PC-3 (cell line): ENCODE data around the gene CREBBP. TPM values are rescaled to one million over a fixed set of nuclear protein-coding genes. Genes with fewer than 3 reads are reported as not detected.

ENCODE experiments used
- ATAC-seq: fragments of 200-7000 bp; cut with Tn5 transposase; 2 replicates; pipeline ENCODE4 v1.9.1; 2020; ENCODE audit warnings: mild to moderate bottlenecking, moderate library complexity
- BruUV-seq: library from RNA; stranded (reverse); fragments of 400-500 nt; replicated peaks from 2 replicates; lab custom pipeline; 2021; lab: Mats Ljungman, UMichigan
- CTCF ChIA-PET: fragments of 300-600 bp; sonication (Branson Sonifier 250); formaldehyde crosslinking; loops from one replicate; lab custom pipeline; 2022; ENCODE audit warnings: antibody characterized with exemption; lab: Charles Lee
- POLR2A ChIA-PET: fragments of 300-600 bp; sonication (Branson Sonifier 250); formaldehyde crosslinking; loops from one replicate; lab custom pipeline; 2022; ENCODE audit warnings: antibody characterized with exemption; ENCODE audit not compliant: unreplicated experiment; lab: Charles Lee
- DNase-seq: peaks from one replicate; pipeline ENCODE4 v3.0.0-alpha.2; 2015
- H2AFZ ChIP-seq: fragments of 300-600 bp; sonication (generic); 2 replicates; pipeline ENCODE4 v1.6.0; 2016; ENCODE audit warnings: antibody characterized with exemption, low read length
- H3F3A ChIP-seq: fragments of 300-600 bp; sonication (generic); one replicate; pipeline ENCODE4 v1.6.0; 2017; ENCODE audit warnings: antibody characterized with exemption, low read length, control low read depth, mild to moderate bottlenecking; ENCODE audit not compliant: unreplicated experiment
- H3K27ac ChIP-seq: fragments of 300-600 bp; sonication (generic); 2 replicates; pipeline ENCODE4 v1.5.1; 2016; ENCODE audit warnings: mild to moderate bottlenecking, low read length
- H3K27me3 ChIP-seq: fragments of 300-600 bp; sonication (generic); 2 replicates; pipeline ENCODE4 v1.6.1; 2016; ENCODE audit warnings: low read length, mixed read lengths
- H3K36me3 ChIP-seq: fragments of 300-600 bp; sonication (generic); 2 replicates; pipeline ENCODE4 v1.6.1; 2016; ENCODE audit warnings: low read depth, mixed run types, low read length, mixed read lengths
- H3K4me1 ChIP-seq: fragments of 300-600 bp; sonication (generic); 2 replicates; pipeline ENCODE4 v1.5.1; 2016; ENCODE audit warnings: low read length; ENCODE audit not compliant: insufficient read depth
- H3K4me2 ChIP-seq: fragments of 300-600 bp; sonication (generic); 2 replicates; pipeline ENCODE4 v1.6.0; 2016; ENCODE audit warnings: low read length
- H3K4me3 ChIP-seq: fragments of 300-600 bp; sonication (generic); 2 replicates; pipeline ENCODE4 v1.5.1; 2016; ENCODE audit warnings: mild to moderate bottlenecking, low read length, mixed read lengths
- H3K79me2 ChIP-seq: fragments of 300-600 bp; sonication (generic); 2 replicates; pipeline ENCODE4 v1.6.1; 2017; ENCODE audit warnings: low read length, mixed read lengths
- H3K9ac ChIP-seq: fragments of 300-600 bp; sonication (generic); 2 replicates; pipeline ENCODE4 v1.6.0; 2016; ENCODE audit warnings: mild to moderate bottlenecking, low read length
- H3K9me2 ChIP-seq: fragments of 300-600 bp; sonication (generic); replicated peaks from 2 replicates; pipeline ENCODE4 v1.6.1; 2016; ENCODE audit warnings: mixed run types, low read length, mixed read lengths
- H3K9me3 ChIP-seq: fragments of 300-600 bp; sonication (generic); 2 replicates; pipeline ENCODE4 v1.6.1; 2016; ENCODE audit warnings: low read length, mixed read lengths
- H4K20me1 ChIP-seq: fragments of 300-600 bp; sonication (generic); 2 replicates; pipeline ENCODE4 v1.6.1; 2016; ENCODE audit warnings: low read length, mixed read lengths
- EZH2 ChIP-seq: fragments of 300-600 bp; sonication (generic); IDR thresholded peaks from one replicate; pipeline ENCODE4 v1.6.1; 2017; ENCODE audit warnings: antibody characterized with exemption, mild to moderate bottlenecking, low read length; ENCODE audit not compliant: unreplicated experiment
- EZH2phosphoT487 ChIP-seq: fragments of 300-600 bp; sonication (generic); IDR thresholded peaks from 2 replicates; pipeline ENCODE4 v1.6.1; 2018; ENCODE audit warnings: mild to moderate bottlenecking, antibody characterized with exemption, low read length, borderline replicate concordance
- intact Hi-C: fragments of 100-400 bp; cut with micrococcal nuclease; formaldehyde crosslinking; loops from 2 replicates; pipeline ENCODE4 v1.9.0; 2023
- total RNA-seq: library from RNA; depleted of rRNA; stranded (reverse); fragments of >200 nt; gene quantifications from 2 replicates; pipeline ENCODE4 v1.2.3, GENCODE V29; 2014
- TF ChIP-seq, protein P1 (sequence below): fragments of 300-600 bp; sonication (generic); conservative IDR thresholded peaks from 2 replicates; pipeline ENCODE4 v1.5.1; 2017; ENCODE audit warnings: antibody characterized with exemption, low read depth, mild to moderate bottlenecking, low read length

Gene CREBBP
- total RNA-seq, 1 experiment from 2014 or later, result 21.9 TPM

DNA sequence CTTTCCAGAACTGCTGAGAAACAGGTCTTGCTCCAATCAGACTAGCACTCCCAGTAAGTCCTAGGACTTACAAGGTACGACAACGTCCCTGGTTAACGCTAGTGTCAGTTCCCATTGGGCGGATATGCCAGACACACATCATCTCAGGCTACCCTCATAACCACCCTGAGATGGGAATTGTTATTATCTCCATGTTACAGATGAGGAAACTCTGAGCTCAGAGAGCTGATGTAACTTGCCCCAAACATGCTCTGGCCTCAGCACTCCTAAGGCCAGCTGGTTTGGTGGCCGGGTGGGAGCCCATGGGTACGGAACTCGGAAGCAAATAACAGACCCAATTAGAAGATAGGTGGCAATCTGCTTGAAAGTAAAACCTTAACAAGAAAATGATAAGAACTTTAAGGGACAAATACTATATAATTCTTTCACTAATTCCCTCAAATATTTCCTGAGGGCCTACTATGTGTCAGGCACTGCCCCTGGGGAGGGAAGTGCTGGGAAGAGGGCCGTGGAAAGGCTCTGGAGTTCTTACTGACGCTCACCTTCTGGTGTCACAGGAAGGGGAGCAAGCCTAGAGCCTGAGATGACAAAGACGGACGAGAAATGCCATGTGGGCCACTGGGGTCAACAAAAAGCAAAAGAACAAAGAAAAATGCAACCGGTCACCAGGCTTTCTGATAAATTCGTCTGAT lies 6.9 kb downstream of the CREBBP start:
- no peak overlapping the region for H3K27ac ChIP-seq
- H3K79me2 ChIP-seq, result peaks cover 100% of the 10 kb centered on the region
- no peak overlapping the region for H3K4me2 ChIP-seq
- no TSS peak for BruUV-seq
- no peak overlapping the region for H2AFZ ChIP-seq
- H3K4me3 ChIP-seq, result no peak overlapping the region
- no peaks in the 10 kb centered on the region for H3K9me2 ChIP-seq
- DNase-seq, result no peak
- no peaks in the 10 kb centered on the region for H3K9me3 ChIP-seq
- peaks cover 36% of the 10 kb centered on the region for H3K4me1 ChIP-seq
- no peaks in the 10 kb centered on the region for H3F3A ChIP-seq
- ATAC-seq, result no peak
- H3K27me3 ChIP-seq, result no peaks in the 10 kb centered on the region
- intact Hi-C loops, result loop anchor here (5.0 kb wide), 1 partner anchor 101 kb away; no protein-coding TSS in a partner anchor
- no peak overlapping the region for H3K9ac ChIP-seq
- peaks cover 86% of the 10 kb centered on the region for H4K20me1 ChIP-seq
- ChIA-PET POLR2A (no interaction called here), CTCF (no interaction called here)
- no peaks in the 10 kb centered on the region for H3K36me3 ChIP-seq
- no peak for TF ChIP-seq EZH2phosphoT487
- no peak for TF ChIP-seq EZH2
- TF ChIP-seq, protein P1, sequence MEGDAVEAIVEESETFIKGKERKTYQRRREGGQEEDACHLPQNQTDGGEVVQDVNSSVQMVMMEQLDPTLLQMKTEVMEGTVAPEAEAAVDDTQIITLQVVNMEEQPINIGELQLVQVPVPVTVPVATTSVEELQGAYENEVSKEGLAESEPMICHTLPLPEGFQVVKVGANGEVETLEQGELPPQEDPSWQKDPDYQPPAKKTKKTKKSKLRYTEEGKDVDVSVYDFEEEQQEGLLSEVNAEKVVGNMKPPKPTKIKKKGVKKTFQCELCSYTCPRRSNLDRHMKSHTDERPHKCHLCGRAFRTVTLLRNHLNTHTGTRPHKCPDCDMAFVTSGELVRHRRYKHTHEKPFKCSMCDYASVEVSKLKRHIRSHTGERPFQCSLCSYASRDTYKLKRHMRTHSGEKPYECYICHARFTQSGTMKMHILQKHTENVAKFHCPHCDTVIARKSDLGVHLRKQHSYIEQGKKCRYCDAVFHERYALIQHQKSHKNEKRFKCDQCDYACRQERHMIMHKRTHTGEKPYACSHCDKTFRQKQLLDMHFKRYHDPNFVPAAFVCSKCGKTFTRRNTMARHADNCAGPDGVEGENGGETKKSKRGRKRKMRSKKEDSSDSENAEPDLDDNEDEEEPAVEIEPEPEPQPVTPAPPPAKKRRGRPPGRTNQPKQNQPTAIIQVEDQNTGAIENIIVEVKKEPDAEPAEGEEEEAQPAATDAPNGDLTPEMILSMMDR, result no peak

DNA sequence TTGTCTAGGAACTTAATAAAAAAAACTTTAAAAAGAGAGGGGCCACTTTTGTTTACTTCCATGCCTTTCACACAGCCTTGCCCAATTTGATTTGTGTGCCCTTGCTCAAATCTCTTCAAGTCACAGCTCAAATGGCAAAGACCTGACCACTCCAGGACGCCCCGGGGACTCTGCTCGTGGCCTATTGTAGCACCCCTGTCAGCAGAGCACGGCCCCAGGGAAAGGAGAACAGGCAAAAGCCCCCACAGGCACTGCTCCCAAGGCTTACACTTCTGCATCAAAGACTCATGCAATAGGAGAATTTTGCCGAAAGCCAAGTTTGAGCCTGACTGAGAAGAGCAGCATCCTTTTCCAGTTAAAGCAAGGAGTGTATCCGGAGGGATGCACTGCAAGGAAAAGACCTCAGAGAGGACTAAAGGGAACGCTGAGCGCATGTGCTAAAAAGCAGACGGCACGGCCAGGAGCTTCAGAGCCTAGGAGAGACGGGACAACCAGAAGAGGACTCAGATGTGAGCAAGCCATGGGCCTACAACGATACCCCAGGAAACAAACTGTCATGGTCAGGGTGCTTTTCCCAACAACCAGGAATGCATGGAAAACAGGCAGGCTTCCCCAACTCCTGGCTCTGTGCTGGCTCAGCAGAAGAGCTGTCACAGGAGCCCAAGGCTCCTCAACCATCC lies 8.2 kb downstream of the CREBBP start:
- H3K27me3 ChIP-seq, result no peaks in the 10 kb centered on the region
- H3K79me2 ChIP-seq, result peaks cover 100% of the 10 kb centered on the region
- BruUV-seq, result no TSS peak
- H3K9ac ChIP-seq, result no peak overlapping the region
- H3K9me3 ChIP-seq, result no peaks in the 10 kb centered on the region
- intact Hi-C loops, result loop anchor here (5.0 kb wide), 1 partner anchor 100 kb away; no protein-coding TSS in a partner anchor
- no peak for DNase-seq
- no peaks in the 10 kb centered on the region for H3K36me3 ChIP-seq
- CTCF ChIA-PET, result no interaction called here
- H3F3A ChIP-seq, result no peaks in the 10 kb centered on the region
- H3K27ac ChIP-seq, result no peak overlapping the region
- H3K4me1 ChIP-seq, result peaks cover 26% of the 10 kb centered on the region
- ATAC-seq, result no peak
- no peak overlapping the region for H3K4me3 ChIP-seq
- peaks cover 83% of the 10 kb centered on the region for H4K20me1 ChIP-seq
- TF ChIP-seq EZH2, result no peak
- TF ChIP-seq EZH2phosphoT487, result no peak
- TF ChIP-seq, protein P1, result no peak
- H3K4me2 ChIP-seq, result no peak overlapping the region
- H2AFZ ChIP-seq, result no peak overlapping the region
- POLR2A ChIA-PET, result no interaction called here
- no peaks in the 10 kb centered on the region for H3K9me2 ChIP-seq

DNA sequence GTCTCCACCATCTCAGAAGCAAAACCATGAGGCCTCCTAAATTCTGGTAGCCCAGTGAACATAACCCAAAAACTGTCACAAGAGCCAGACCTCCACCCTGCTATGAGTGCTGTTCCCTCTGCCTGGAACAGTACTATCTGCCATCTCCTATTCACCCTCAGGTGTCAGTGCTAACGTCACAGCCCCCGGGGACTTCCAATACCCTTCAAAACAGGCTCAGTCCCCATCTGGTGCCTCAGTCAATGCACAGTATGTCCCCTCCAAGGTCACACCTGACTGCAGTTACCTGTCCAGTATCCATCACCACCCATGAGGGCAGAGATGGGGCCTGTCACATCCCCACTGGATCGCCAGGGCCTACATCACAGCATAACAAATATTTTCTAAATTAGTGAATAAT lies 11.5 kb downstream of the CREBBP start:
- no peaks in the 10 kb centered on the region for H3K9me2 ChIP-seq
- H4K20me1 ChIP-seq, result peaks cover 74% of the 10 kb centered on the region
- H3K36me3 ChIP-seq, result no peaks in the 10 kb centered on the region
- intact Hi-C loops, result no loop called here
- no peaks in the 10 kb centered on the region for H3K27me3 ChIP-seq
- H3K79me2 ChIP-seq, result peaks cover 100% of the 10 kb centered on the region
- no peaks in the 10 kb centered on the region for H3K9me3 ChIP-seq
- BruUV-seq, result no TSS peak
- no peak overlapping the region for H3K9ac ChIP-seq
- TF ChIP-seq EZH2 (no peak), EZH2phosphoT487 (no peak)
- TF ChIP-seq, protein P1, result no peak
- no peak overlapping the region for H3K4me3 ChIP-seq
- H3K27ac ChIP-seq, result no peak overlapping the region
- ChIA-PET POLR2A (no interaction called here), CTCF (no interaction called here)
- ATAC-seq (no peak), DNase-seq (no peak)
- no peak overlapping the region for H3K4me2 ChIP-seq
- no peak overlapping the region for H2AFZ ChIP-seq
- peaks cover 20% of the 10 kb centered on the region for H3K4me1 ChIP-seq
- H3F3A ChIP-seq, result no peaks in the 10 kb centered on the region
